Mononuclear cell (primary cell): Measurements from ENCODE around the gene MLF2. TPM values are rescaled to one million over a fixed set of nuclear protein-coding genes. Genes with fewer than 3 reads are reported as not detected.
"Not testable (repeated sequence)": the region's sequence is repeated elsewhere in the genome, so short reads cannot be mapped to it uniquely, and the experiment has no call there.

Source experiments
- H3K27me3 ChIP-seq: 2 replicates; pipeline ENCODE4 v1.6.0; 2011; ENCODE audit warnings: low read length, control low read depth; ENCODE audit not compliant: insufficient read depth
- H3K4me1 ChIP-seq: 2 replicates; pipeline ENCODE4 v1.5.1; 2011; ENCODE audit warnings: mild to moderate bottlenecking, low read length, control low read depth; ENCODE audit not compliant: insufficient read depth
- H3K4me3 ChIP-seq: 2 replicates; pipeline ENCODE4 v1.5.1; 2011; ENCODE audit warnings: mild to moderate bottlenecking, low read length, moderate library complexity
- H3K9me3 ChIP-seq: 2 replicates; pipeline ENCODE4 v1.5.1; 2011; ENCODE audit warnings: low read depth, mild to moderate bottlenecking, control low read depth, low read length
- total RNA-seq: library from RNA; depleted of rRNA; stranded (reverse); fragments of >200 nt; gene quantifications from one replicate; pipeline ENCODE4 v1.2.3, GENCODE V29; 2012

MLF2 gene
- total RNA-seq, 1 donor, result 63.2 TPM

DNA sequence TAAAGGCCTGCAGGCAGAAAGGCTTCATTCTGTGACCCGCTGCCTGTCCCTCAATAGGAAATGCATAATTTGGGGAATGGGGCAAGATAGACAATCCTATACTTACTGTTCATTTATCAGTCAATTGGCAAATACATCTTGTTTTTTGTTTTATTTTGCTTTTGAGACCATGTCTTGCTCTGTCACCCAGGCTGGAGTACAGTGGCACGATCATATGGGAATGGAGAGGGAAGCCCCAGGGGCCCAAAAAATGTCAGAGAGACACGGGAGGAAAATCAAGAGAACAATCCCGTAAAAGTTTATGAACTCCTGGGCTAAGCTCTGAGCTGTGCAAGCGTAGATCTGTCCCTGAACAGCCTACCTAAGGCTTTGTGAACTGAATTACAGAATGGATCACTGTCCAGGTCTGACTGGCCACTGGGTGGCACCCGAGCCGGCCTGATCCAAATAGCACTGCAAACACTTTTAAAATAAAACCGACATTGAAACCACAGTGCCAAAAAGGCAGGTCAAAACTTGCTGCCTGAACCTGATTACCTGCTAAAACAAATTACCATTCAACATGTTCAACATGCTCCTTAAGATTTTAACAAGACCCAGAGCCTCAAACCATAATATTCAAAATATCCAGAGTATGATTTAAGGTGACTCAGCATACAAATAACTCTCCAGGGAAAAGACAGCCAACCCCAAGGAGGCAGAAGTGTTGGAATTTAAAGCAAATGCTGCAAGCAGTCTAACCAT is 17.3 kb downstream of the MLF2 start:
- Histone ChIP-seq H3K9me3 (no peaks in the 10 kb centered on the region), H3K27me3 (no peaks in the 10 kb centered on the region), H3K4me1 (no peaks in the 10 kb centered on the region)

DNA sequence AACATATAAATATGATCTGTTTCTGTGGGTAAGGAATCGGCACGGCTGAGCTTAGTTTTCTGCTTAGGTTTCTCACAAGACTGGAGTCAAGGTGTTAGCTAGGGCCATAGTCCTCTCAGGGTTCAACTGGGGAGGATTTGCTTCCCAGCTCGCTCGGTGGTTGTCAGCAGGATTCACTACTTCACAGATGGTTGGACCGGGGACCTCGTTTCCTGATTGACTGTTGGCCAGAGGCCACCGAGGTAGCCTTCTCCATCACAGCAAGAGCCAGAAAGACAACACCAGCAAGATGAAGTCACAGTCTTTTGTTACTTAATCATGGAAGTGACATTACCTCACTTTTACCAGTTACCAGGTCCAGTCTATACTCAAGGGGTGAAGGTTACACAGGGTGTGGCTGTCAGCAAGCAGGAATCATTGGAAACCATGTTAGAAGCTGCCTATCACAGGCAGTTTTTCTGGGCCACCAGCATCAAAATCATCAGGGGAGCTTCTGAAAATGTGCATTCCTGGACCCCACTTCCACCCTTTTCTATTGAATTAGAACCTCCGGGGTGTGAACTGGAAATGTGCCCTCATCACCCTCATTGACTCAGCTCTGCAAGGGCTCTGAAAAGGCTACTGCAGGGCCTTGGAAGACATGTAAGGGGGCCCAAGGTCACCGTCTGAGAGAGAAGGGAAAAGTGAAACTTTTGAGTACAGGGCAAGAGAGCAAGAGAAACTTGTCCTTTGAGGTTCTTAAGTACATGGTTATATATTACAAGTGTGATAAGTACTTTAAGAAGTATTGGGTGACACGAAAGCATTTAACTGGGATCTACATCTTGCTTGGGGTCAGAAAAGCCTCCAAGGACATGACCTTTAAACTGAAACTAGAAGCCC is 18.2 kb downstream of the MLF2 start:
- Histone ChIP-seq H3K4me1 (no peaks in the 10 kb centered on the region), H3K9me3 (no peaks in the 10 kb centered on the region), H3K27me3 (no peaks in the 10 kb centered on the region), H3K4me3 (no peak overlapping the region)

More for the DNA sequence above, 17.3 kb downstream of the MLF2 start:
- no peak overlapping the region for H3K4me3 ChIP-seq

DNA sequence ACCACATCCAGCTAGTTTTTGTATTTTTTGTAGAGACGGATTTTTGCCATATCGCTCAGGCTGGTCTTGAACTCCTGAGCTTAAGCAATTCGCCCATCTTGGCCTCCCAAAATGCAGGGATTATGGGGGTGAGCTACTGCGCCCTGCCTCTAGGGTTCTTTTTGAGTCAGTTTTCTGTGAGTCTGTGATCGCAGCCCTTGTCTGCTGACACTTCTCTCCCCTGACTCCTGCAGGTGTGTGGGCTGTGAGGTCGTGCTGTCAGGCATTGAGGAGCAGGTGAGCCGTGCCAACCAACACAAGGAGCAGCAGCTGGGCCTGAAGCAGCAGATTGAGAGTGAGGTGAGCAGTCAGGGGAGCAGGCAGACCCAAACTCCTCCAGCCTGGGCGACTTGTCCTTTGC is 22.8 kb downstream of the MLF2 start:
- H3K4me3 ChIP-seq, result no peak overlapping the region
- H3K4me1 ChIP-seq, result peaks cover 5% of the 10 kb centered on the region
- H3K9me3 ChIP-seq, result no peaks in the 10 kb centered on the region
- H3K27me3 ChIP-seq, result no peaks in the 10 kb centered on the region

DNA sequence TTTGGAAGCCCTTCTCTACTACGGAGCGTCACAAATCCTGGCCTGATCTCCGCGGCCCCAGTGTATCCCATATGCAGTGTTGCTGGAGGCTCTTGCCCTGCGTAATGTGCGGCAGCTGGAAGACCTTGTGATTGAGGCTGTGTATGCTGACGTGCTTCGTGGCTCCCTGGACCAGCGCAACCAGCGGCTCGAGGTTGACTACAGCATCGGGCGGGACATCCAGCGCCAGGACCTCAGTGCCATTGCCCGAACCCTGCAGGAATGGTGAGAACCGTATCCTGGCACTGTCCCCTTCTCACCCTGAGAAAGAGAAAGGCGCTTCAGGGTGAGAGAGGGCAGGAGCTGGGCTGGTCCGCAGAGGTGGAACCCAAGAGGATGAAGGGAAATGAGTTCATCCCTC is 23.8 kb downstream of the MLF2 start:
- Histone ChIP-seq H3K9me3 (no peaks in the 10 kb centered on the region), H3K27me3 (no peaks in the 10 kb centered on the region), H3K4me1 (peaks cover 15% of the 10 kb centered on the region), H3K4me3 (no peak overlapping the region)

DNA sequence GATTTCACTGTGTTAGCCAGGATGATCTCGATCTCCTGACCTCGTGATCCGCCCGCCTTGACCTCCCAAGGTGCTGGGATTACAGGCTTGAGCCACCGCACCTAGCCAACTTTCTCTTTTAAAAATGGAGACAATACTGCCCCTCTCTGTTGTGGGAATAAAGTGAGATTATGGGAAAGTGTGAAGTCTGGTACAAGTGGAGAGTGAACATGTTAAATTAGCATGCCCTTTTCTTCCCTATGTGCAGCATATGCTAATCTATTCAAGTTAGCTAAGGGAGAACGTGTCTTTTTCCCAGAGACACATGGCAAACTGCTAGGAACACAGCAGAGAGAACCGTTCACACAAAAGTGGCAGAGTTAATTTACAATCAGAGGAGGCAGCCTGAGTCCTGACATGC is 27.6 kb downstream of the MLF2 start:
- no peak overlapping the region for H3K4me3 ChIP-seq
- H3K4me1 ChIP-seq, result peaks cover 15% of the 10 kb centered on the region
- no peaks in the 10 kb centered on the region for H3K9me3 ChIP-seq
- no peaks in the 10 kb centered on the region for H3K27me3 ChIP-seq

DNA sequence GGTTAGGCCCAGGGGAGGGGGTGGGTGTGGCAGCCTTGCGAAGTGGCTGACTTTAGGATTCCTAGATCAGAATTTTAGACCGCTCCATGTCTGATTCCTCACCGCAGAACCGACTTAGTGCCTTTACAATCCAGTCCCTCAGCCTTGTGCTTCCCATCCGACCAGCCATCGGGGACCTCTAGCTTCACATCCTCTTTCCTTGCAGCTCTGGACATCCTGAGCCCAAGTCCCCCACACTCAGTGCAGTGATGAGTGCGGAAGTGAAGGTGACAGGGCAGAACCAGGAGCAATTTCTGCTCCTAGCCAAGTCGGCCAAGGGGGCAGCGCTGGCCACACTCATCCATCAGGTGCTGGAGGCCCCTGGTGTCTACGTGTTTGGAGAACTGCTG is 28.5 kb downstream of the MLF2 start:
- Histone ChIP-seq H3K4me3 (peak overlapping the region; percentile 63), H3K27me3 (no peaks in the 10 kb centered on the region), H3K4me1 (peaks cover 15% of the 10 kb centered on the region)

DNA sequence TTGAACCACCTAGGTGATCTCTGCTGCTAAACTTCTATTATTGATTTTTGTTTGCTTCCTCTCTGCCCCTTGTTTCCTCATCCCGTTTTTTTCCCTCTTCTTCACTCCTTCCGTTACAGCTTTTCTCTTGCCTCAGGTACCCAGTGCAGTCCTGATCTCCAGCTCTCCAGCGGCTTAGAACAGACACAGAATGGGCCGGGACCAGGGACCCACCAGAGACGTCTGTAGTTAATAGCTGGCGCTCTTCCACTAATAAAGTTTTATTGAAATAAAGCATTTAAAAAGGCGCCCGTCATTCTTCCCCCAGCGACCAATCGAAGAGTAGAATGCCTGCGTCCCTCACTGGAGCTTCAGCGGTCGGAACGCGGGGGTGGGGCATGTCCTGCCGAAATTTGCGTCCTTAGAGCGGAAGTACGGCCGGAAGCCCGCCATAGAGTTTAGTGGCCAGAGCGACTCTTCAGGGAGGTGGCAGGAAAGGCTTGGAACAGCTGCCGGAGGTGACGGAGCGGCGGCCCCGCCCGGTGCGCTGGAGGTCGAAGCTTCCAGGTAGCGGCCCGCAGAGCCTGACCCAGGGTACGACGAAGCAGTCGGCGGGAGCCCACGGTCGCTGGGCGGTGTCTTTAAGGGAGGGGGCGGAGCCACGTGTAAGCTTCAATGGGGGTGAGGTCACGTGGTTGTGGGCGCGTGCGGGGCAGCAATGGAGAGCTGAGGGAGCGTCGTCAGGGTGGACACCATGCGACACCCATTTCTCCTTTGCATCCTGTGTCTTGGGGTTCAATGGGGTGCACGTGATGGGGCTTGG is 29.1 kb downstream of the MLF2 start, which contains the start of gene COPS7A:
COPS7A (plus strand) TSS at position 440 of the 802 bp plus-strand sequence. CDS start 611 bp downstream, outside the sequence.
- Histone ChIP-seq H3K27me3 (no peaks in the 10 kb centered on the region), H3K4me3 (peak within 1 kb of the TSS; percentile 63), H3K4me1 (peaks cover 15% of the 10 kb centered on the region), H3K9me3 (no peaks in the 10 kb centered on the region)

More for the DNA sequence above, 28.5 kb downstream of the MLF2 start:
- no peaks in the 10 kb centered on the region for H3K9me3 ChIP-seq

DNA sequence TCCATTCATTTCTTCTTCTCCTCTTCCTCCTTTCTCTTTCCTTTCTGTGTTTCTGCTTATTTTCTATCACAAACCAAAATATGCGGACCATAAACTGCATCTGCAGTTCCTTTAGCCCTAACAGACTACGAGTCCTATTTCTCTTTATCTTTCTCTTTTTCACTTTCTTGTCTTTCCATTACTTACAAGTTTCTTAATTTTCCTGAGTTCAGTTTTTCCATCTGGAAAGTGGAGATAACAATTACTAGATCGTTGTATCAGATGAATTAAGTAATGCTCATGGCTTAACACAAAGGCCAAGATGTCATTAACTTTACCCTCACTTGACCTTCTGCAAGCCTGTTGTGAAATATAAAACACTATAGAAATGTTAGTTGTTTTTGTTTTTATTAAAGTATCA is 30.1 kb downstream of the MLF2 start:
- H3K9me3 ChIP-seq, result no peaks in the 10 kb centered on the region
- H3K4me3 ChIP-seq, result no peak overlapping the region
- H3K4me1 ChIP-seq, result peaks cover 15% of the 10 kb centered on the region
- no peaks in the 10 kb centered on the region for H3K27me3 ChIP-seq

DNA sequence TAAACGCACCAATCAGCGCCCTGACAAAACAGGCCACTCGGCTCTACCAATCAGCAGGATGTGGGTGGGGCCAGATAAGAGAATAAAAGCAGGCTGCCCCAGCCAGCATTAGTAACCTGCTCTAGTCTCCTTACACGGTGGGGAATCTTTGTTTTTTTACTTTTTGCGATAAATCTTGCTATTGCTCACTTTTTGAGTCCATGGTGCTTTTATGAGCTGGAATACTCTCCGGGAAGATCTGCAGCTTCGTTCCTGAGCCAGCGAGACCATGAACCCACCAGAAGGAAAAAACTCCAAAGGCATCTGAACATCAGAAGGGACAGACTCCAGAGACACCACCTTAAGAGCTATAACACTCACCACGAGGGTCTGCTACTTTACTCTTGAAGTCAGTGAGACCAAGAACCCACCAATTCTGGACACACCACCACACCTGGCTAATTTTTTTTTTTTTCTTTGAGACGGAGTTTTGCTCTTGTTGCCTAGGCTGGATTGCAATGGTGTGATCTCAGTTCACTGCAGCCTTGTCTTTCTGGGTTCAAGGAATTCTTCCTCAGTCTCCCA is 36.0 kb downstream of the MLF2 start:
- Histone ChIP-seq H3K4me1 (no peaks in the 10 kb centered on the region), H3K9me3 (no peaks in the 10 kb centered on the region), H3K4me3 (no peak overlapping the region)

DNA sequence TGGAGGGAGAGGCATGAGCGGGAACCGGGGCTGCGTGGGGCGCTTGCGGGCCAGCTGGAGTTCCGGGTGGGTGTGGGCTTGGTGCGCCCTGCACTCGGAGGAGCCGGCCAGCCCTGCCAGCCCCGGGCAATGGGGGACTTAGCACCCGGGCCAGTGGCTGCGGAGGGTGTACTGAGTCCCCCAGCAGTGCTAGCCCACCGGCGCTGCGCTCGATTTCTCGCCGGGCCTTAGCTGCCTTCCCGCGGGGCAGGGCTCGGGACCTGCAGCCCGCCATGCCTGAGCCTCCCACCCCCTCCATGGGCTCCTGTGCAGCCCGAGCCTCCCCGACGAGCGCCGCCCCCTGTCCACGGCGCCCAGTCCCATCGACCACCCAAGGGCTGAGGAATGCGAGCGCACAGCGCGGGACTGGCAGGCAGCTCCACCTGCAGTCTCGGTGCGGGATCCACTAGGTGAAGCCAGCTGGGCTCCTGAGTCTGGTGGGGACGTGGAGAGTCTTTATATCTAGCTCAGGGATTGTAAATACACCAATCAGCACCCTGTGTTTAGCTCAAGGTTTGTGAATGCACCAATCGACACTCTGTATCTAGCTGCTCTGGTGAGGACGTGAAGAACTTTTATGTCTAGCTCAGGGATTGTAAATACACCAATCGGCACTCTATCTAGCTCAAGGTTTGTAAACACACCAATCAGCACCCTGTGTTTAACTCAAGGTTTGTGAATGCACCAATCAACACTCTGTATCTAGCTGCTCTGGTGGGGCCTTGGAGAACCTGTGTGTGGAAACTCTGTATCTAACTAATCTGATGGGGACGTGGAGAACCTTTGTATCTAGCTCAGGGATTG is 36.7 kb downstream of the MLF2 start:
- not testable (repeated sequence) for H3K27me3 ChIP-seq, H3K9me3 ChIP-seq, H3K4me1 ChIP-seq, H3K4me3 ChIP-seq

More for the DNA sequence above, 36.0 kb downstream of the MLF2 start:
- no peaks in the 10 kb centered on the region for H3K27me3 ChIP-seq

DNA sequence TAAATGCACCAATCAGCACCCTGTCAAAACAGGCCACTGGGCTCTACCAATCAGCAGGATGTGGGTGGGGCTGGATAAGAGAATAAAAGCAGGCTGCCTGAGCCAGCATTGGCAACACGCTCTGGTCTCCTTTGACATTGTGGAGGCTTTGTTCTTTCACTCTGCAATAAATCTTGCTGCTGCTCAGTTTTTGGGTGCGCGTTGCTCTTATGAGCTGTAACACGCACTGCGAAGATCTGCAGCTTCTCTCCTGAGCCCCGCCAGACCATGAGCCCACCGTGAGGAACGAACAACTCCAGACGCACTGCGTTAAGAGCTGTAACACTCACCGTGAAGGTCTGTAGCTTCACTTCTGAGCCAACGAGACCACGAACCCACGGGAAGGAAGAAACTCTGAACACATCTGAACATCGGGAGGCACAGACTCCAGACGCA is 44.0 kb downstream of the MLF2 start:
- Histone ChIP-seq H3K4me3 (no peak overlapping the region), H3K4me1 (no peaks in the 10 kb centered on the region), H3K9me3 (no peaks in the 10 kb centered on the region), H3K27me3 (peaks cover 9% of the 10 kb centered on the region)

DNA sequence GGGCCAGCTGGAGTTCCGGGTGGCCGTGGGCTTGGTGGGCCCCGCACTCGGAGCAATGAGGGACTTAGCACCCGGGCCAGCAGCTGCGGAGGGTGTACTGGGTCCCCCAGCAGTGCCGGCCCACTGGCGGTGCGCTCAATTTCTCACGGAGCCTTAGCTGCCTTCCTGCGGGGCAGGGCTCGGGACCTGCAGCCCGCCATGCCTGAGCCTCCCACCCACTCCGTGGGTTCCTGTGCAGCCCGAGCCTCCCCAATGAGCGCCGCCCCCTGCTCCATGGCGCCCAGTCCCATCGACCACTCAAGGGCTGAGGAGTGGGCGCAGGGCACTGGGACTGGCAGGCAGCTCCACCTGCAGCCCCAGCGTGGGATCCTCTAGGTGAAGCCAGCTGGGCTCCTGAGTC is 44.6 kb downstream of the MLF2 start:
- not testable (repeated sequence) for H3K4me3 ChIP-seq, H3K9me3 ChIP-seq, H3K4me1 ChIP-seq
- H3K27me3 ChIP-seq, result peaks cover 15% of the 10 kb centered on the region

DNA sequence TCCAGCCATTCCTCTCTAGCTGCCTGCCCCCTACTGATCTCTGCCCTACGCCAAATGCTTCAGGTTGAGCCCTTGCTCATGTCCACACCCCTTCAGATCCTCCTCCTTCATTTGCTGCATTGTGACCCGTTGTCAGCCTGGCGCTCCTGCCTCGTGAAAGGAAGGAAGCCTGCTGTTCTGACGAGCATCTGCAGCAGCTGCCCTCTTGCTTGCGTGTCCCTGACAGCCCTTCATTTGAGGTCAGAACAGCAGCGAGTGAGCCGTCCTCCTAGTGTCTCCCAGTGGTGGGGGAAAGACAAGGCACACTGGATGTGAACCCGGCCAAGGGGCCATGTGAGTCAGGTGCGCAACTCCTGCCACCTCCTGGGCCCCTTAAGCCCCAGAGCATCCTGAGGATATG is 49.3 kb downstream of the MLF2 start:
- Histone ChIP-seq H3K4me1 (peaks cover 15% of the 10 kb centered on the region), H3K9me3 (no peaks in the 10 kb centered on the region), H3K27me3 (peaks cover 51% of the 10 kb centered on the region), H3K4me3 (no peak overlapping the region)
